Measurements from ENCODE around the gene FANCE.

DNA sequence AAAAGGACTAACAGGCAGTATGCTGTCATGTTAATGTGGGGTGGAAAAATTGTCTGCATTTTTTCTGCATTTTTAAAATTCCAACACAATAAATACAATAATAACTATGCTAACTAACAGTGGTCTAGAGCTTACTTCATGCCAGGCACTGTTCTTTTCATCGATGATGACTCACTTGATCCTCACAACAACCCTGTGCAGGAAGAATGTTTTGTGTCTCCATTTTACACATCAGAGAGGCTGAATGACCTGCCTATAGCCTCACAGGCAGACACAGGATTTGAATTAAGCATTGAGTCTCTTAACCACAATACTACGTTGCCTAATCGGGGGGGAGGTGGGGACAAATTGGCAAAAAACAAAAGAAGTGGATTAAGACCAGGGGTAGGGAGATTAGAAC lies 26.9 kb upstream of the FANCE start:
- TF ChIP-seq, protein P1, sequence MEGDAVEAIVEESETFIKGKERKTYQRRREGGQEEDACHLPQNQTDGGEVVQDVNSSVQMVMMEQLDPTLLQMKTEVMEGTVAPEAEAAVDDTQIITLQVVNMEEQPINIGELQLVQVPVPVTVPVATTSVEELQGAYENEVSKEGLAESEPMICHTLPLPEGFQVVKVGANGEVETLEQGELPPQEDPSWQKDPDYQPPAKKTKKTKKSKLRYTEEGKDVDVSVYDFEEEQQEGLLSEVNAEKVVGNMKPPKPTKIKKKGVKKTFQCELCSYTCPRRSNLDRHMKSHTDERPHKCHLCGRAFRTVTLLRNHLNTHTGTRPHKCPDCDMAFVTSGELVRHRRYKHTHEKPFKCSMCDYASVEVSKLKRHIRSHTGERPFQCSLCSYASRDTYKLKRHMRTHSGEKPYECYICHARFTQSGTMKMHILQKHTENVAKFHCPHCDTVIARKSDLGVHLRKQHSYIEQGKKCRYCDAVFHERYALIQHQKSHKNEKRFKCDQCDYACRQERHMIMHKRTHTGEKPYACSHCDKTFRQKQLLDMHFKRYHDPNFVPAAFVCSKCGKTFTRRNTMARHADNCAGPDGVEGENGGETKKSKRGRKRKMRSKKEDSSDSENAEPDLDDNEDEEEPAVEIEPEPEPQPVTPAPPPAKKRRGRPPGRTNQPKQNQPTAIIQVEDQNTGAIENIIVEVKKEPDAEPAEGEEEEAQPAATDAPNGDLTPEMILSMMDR (conservative IDR thresholded peaks at IDR 0.05; ENCODE audit: low read depth in 2 of 2), result no peak
- TF ChIP-seq EZH2phosphoT487 (IDR thresholded peaks at IDR 0.05; ENCODE audit: unreplicated experiment), result no peak
